Endodermal cell (in vitro differentiated cells): Measurements from ENCODE around the gene ADGRF1. TPM values are rescaled to one million over a fixed set of nuclear protein-coding genes. Genes with fewer than 3 reads are reported as not detected.

ENCODE experiments used
- DNase-seq: peaks from one replicate; pipeline ENCODE4 v3.0.0-alpha.2; 2017
- H3K27ac ChIP-seq: 2 replicates; pipeline ENCODE4 v1.5.1; 2013; ENCODE audit warnings: mild to moderate bottlenecking, low read depth, low read length, moderate library complexity
- H3K27me3 ChIP-seq: 2 replicates; pipeline ENCODE4 v1.6.1; 2013; ENCODE audit warnings: mild to moderate bottlenecking, low read length, moderate library complexity; ENCODE audit not compliant: insufficient read depth, control insufficient read depth, poor library complexity, severe bottlenecking
- H3K36me3 ChIP-seq: 2 replicates; pipeline ENCODE4 v1.7.0; 2013; ENCODE audit warnings: mild to moderate bottlenecking, low read length, moderate library complexity; ENCODE audit not compliant: control insufficient read depth, insufficient read depth
- H3K4me1 ChIP-seq: one replicate; pipeline ENCODE4 v1.7.0; 2013; ENCODE audit warnings: low read length; ENCODE audit not compliant: control insufficient read depth, insufficient read depth
- H3K4me3 ChIP-seq: 2 replicates; pipeline ENCODE4 v1.5.1; 2013; ENCODE audit warnings: mild to moderate bottlenecking, low read length, moderate library complexity
- H3K9ac ChIP-seq: 2 replicates; pipeline ENCODE4 v1.6.1; 2013; ENCODE audit warnings: mild to moderate bottlenecking, low read length, moderate library complexity; ENCODE audit not compliant: poor library complexity, severe bottlenecking; ENCODE audit errors: extremely low read depth
- H3K9me3 ChIP-seq: 2 replicates; pipeline ENCODE4 v1.6.1; 2013; ENCODE audit warnings: mild to moderate bottlenecking, low read length, moderate library complexity; ENCODE audit not compliant: control insufficient read depth
- H3K27ac Mint-ChIP-seq: 2 replicates; pipeline ENCODE4 v1.8.0; 2020; ENCODE audit warnings: mixed read lengths
- H3K27me3 Mint-ChIP-seq: 2 replicates; pipeline ENCODE4 v1.8.0; 2021; ENCODE audit warnings: mild to moderate bottlenecking, mixed read lengths; ENCODE audit not compliant: insufficient read depth
- H3K36me3 Mint-ChIP-seq: 2 replicates; pipeline ENCODE4 v1.8.0; 2020; ENCODE audit warnings: low read depth, mixed read lengths
- H3K4me1 Mint-ChIP-seq: 2 replicates; pipeline ENCODE4 v1.8.0; 2020; ENCODE audit warnings: mixed read lengths
- H3K4me3 Mint-ChIP-seq: 2 replicates; pipeline ENCODE4 v1.8.0; 2020; ENCODE audit warnings: mild to moderate bottlenecking, moderate library complexity, mixed read lengths
- H3K9me3 Mint-ChIP-seq: 2 replicates; pipeline ENCODE4 v1.8.0; 2020; ENCODE audit warnings: mild to moderate bottlenecking, mixed read lengths
- CTCF ChIP-seq: fragments of 200-600 bp; sonication (generic); conservative IDR thresholded peaks from 2 replicates; pipeline ENCODE4 v1.5.0; 2021; ENCODE audit warnings: antibody characterized with exemption, mild to moderate bottlenecking
- WGBS, 2 experiments: methylation state at CpG; one replicate each; pipeline versions ENCODE4 v1.1.5 to v1.1.7; 2013; ENCODE audit warnings: missing lambda C conversion rate in 2 of 2, mixed read lengths in 1 of 2; ENCODE audit not compliant: insufficient coverage in 1 of 2, insufficient read length in 1 of 2; 5-methylcytosine and 5-hydroxymethylcytosine counted together
- total RNA-seq, 2 donors: library from RNA; stranded (reverse); fragmentation: NEBNext Ultra II Directional in 1 of 2; extraction: Animal tissue kit (Norgen Biotek cat#: 25700) in 1 of 2; gene quantifications; 2 replicates in 1 of 2; 3 replicates in 1 of 2; pipeline ENCODE4 v1.2.1, GENCODE V29; 2021

ADGRF1 gene
- total RNA-seq, 2 donors from 2014 or later, result not detected

- Histone ChIP-seq H3K27ac (no peak overlapping the region), H3K4me3 (no peak overlapping the region), H3K27me3 (no peaks in the 10 kb centered on the region), H3K4me1 (no peaks in the 10 kb centered on the region), H3K9ac (no peak overlapping the region), H3K9me3 (peaks cover 7% of the 10 kb centered on the region), H3K36me3 (no peaks in the 10 kb centered on the region)
- Mint-ChIP-seq H3K27me3 (no peaks in the 10 kb centered on the region), H3K36me3 (no peaks in the 10 kb centered on the region), H3K4me3 (no peak overlapping the region), H3K9me3 (peaks cover 6% of the 10 kb centered on the region), H3K27ac (no peak overlapping the region), H3K4me1 (no peaks in the 10 kb centered on the region)
- 91 to 99% methylated on average over 1 to 3 of the region's 3 CpGs for WGBS, 2 experiments
- no peak for TF ChIP-seq CTCF
- DNase-seq, result no peak
Measured at GRCh38 chr6:47070461-47070860, 28.3 kb upstream of the ADGRF1 start.

GRCh38 chr6:47069156-47069555 is 27.0 kb upstream of the ADGRF1 start:
- Histone ChIP-seq H3K36me3 (no peaks in the 10 kb centered on the region), H3K27ac (no peak overlapping the region), H3K4me1 (no peaks in the 10 kb centered on the region), H3K4me3 (no peak overlapping the region), H3K9me3 (peaks cover 7% of the 10 kb centered on the region), H3K9ac (no peak overlapping the region), H3K27me3 (no peaks in the 10 kb centered on the region)
- Mint-ChIP-seq H3K4me3 (no peak overlapping the region), H3K27me3 (no peaks in the 10 kb centered on the region), H3K36me3 (no peaks in the 10 kb centered on the region), H3K4me1 (no peaks in the 10 kb centered on the region), H3K27ac (no peak overlapping the region), H3K9me3 (peaks cover 6% of the 10 kb centered on the region)
- TF ChIP-seq CTCF, result no peak
- WGBS, 2 experiments, result 100% methylated on average over 2 of the region's 2 CpGs; no CpG with 5 or more reads in 1 of the 2 experiments
- DNase-seq, result no peak

- Mint-ChIP-seq H3K4me1 (no peaks in the 10 kb centered on the region), H3K36me3 (no peaks in the 10 kb centered on the region), H3K27ac (no peak overlapping the region), H3K9me3 (peaks cover 6% of the 10 kb centered on the region), H3K27me3 (no peaks in the 10 kb centered on the region), H3K4me3 (no peak overlapping the region)
- no peaks in the 10 kb centered on the region for H3K27me3 ChIP-seq
- no peak overlapping the region for H3K27ac ChIP-seq
- 85% methylated on average over 1 of the region's 1 CpG; no CpG with 5 or more reads in 1 of the 2 experiments for WGBS, 2 experiments
- H3K4me3 ChIP-seq, result no peak overlapping the region
- H3K9me3 ChIP-seq, result peaks cover 7% of the 10 kb centered on the region
- no peak for DNase-seq
- no peaks in the 10 kb centered on the region for H3K36me3 ChIP-seq
- H3K4me1 ChIP-seq, result no peaks in the 10 kb centered on the region
- TF ChIP-seq CTCF, result no peak
- H3K9ac ChIP-seq, result no peak overlapping the region
Measured at GRCh38 chr6:47066418-47066817, 24.3 kb upstream of the ADGRF1 start.
